ENCODE data around the gene UVRAG. TPM values are rescaled to one million over a fixed set of nuclear protein-coding genes. Genes with fewer than 3 reads are reported as not detected.

The UVRAG gene
- total RNA-seq, 1 donor from 2014 or later, result 20.2 TPM

- no peak for TF ChIP-seq CTCF (IDR thresholded peaks at IDR 0.05)
- Mint-ChIP-seq H3K9me3 (ENCODE audit: unreplicated experiment) (no peaks in the 10 kb centered on the region), H3K27me3 (ENCODE audit: unreplicated experiment) (no peaks in the 10 kb centered on the region), H3K4me1 (ENCODE audit: unreplicated experiment) (peaks cover 30% of the 10 kb centered on the region), H3K27ac (ENCODE audit: unreplicated experiment) (peak overlapping the region; percentile 54), H3K4me3 (ENCODE audit: unreplicated experiment) (no peak overlapping the region), H3K36me3 (ENCODE audit: unreplicated experiment) (no peaks in the 10 kb centered on the region)
- no peak for DNase-seq (ENCODE audit: extremely low spot score, unreplicated experiment)
Observed at GRCh38 chr11:76185931-76186401, 371.0 kb downstream of the UVRAG start.

GRCh38 chr11:76186776-76187279 is 371.8 kb downstream of the UVRAG start:
- H3K4me1 Mint-ChIP-seq (ENCODE audit: unreplicated experiment), result peaks cover 30% of the 10 kb centered on the region
- TF ChIP-seq CTCF (IDR thresholded peaks at IDR 0.05), result no peak
- no peak overlapping the region for H3K4me3 Mint-ChIP-seq (ENCODE audit: unreplicated experiment)
- no peak for DNase-seq (ENCODE audit: extremely low spot score, unreplicated experiment)
- no peaks in the 10 kb centered on the region for H3K9me3 Mint-ChIP-seq (ENCODE audit: unreplicated experiment)
- H3K36me3 Mint-ChIP-seq (ENCODE audit: unreplicated experiment), result no peaks in the 10 kb centered on the region
- H3K27me3 Mint-ChIP-seq (ENCODE audit: unreplicated experiment), result no peaks in the 10 kb centered on the region
- no peak overlapping the region for H3K27ac Mint-ChIP-seq (ENCODE audit: unreplicated experiment)

GRCh38 chr11:76188873-76189272 is 373.9 kb downstream of the UVRAG start:
- Mint-ChIP-seq H3K4me3 (ENCODE audit: unreplicated experiment) (no peak overlapping the region), H3K27me3 (ENCODE audit: unreplicated experiment) (no peaks in the 10 kb centered on the region), H3K27ac (ENCODE audit: unreplicated experiment) (no peak overlapping the region), H3K4me1 (ENCODE audit: unreplicated experiment) (peaks cover 30% of the 10 kb centered on the region), H3K9me3 (ENCODE audit: unreplicated experiment) (no peaks in the 10 kb centered on the region), H3K36me3 (ENCODE audit: unreplicated experiment) (no peaks in the 10 kb centered on the region)
- no peak for TF ChIP-seq CTCF (IDR thresholded peaks at IDR 0.05)
- DNase-seq (ENCODE audit: extremely low spot score, unreplicated experiment), result no peak

- Mint-ChIP-seq H3K27ac (ENCODE audit: unreplicated experiment) (no peak overlapping the region), H3K27me3 (ENCODE audit: unreplicated experiment) (no peaks in the 10 kb centered on the region), H3K9me3 (ENCODE audit: unreplicated experiment) (no peaks in the 10 kb centered on the region), H3K36me3 (ENCODE audit: unreplicated experiment) (no peaks in the 10 kb centered on the region), H3K4me1 (ENCODE audit: unreplicated experiment) (peaks cover 23% of the 10 kb centered on the region), H3K4me3 (ENCODE audit: unreplicated experiment) (no peak overlapping the region)
- no peak for TF ChIP-seq CTCF (IDR thresholded peaks at IDR 0.05)
- DNase-seq (ENCODE audit: extremely low spot score, unreplicated experiment), result no peak
Observed at GRCh38 chr11:76189682-76190081, 374.7 kb downstream of the UVRAG start.

- DNase-seq (ENCODE audit: extremely low spot score, unreplicated experiment), result no peak
- H3K4me3 Mint-ChIP-seq (ENCODE audit: unreplicated experiment), result no peak overlapping the region
- H3K27ac Mint-ChIP-seq (ENCODE audit: unreplicated experiment), result no peak overlapping the region
- peaks cover 17% of the 10 kb centered on the region for H3K4me1 Mint-ChIP-seq (ENCODE audit: unreplicated experiment)
- no peaks in the 10 kb centered on the region for H3K36me3 Mint-ChIP-seq (ENCODE audit: unreplicated experiment)
- no peaks in the 10 kb centered on the region for H3K27me3 Mint-ChIP-seq (ENCODE audit: unreplicated experiment)
- no peak for TF ChIP-seq CTCF (IDR thresholded peaks at IDR 0.05)
- H3K9me3 Mint-ChIP-seq (ENCODE audit: unreplicated experiment), result no peaks in the 10 kb centered on the region
Observed at GRCh38 chr11:76190376-76190775, 375.4 kb downstream of the UVRAG start.

Other genes with a start within 250 kb of the UVRAG start
- gene MAP6, start 146.2 kb upstream of the UVRAG start, total RNA-seq, result 2.3 and 3.0 TPM in 2 replicates
- gene MOGAT2, start 97.4 kb upstream of the UVRAG start, total RNA-seq, result not detected in 2 replicates
- 0.13 TPM in 1 of 2 replicates, not detected in the other for gene DGAT2, start 46.4 kb upstream of the UVRAG start, total RNA-seq

Data from osteocyte (in vitro differentiated cells).